Stimulated activated CD8-positive, alpha-beta memory T cell treated with anti-CD3 and anti-CD28 coated beads, Interleukin-12 subunit alpha, Interleukin-12 subunit beta, amount 100 ng/mL, for 1 hour (primary cell): Measurements from ENCODE around the gene COX10.
"Not testable (repeated sequence)": the region's sequence is repeated elsewhere in the genome, so short reads cannot be mapped to it uniquely, and the experiment has no call there.

Source experiments
- DNase-seq: peaks from one replicate; pipeline ENCODE4 v3.0.0-alpha.2; 2020; ENCODE audit warnings: low read depth

The COX10 gene

DNA sequence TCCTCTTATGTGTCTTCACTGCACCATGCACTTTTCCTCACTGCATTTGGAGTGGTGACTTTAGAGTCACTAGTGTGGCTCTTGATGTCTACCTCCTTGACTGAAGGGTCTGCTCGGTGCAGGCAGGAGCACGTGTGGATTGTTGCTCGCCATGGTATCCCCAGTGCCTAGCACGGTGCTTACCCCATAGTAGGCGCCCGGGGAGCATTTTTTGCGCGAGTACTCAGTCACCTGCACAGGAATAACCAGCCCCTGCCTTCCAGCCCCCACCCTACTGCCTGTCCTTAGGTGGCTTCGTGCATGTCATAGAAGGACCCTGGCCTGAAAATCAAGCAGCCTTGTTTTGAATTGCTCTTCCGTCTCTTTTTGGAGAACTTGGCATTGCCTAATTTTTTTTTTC lies 136.1 kb downstream of the COX10 start:
- DNase-seq, result no peak

DNA sequence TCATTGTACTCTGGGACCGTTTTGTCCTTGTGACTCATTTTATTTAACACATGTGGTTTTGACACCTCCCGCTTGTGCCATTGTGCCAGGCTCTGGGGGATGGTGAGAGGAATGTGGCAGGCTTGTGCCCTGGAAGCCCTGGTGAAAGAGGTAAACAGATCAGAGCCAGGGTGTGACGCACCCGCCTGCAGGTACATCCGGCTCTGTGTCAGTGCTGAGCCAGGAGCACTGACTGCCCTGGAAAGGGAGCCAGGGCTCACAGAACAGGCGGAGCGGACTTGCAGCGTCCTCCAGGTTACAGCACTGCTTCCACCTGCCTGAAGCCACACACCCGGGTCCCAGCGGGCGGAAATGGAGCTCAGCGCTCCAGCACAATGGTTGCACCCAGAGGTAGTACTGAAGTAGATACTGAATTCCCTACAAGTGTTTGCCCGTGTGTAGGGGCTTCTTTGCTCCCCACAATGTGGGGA lies 136.7 kb downstream of the COX10 start:
- DNase-seq, result peak; percentile 69

DNA sequence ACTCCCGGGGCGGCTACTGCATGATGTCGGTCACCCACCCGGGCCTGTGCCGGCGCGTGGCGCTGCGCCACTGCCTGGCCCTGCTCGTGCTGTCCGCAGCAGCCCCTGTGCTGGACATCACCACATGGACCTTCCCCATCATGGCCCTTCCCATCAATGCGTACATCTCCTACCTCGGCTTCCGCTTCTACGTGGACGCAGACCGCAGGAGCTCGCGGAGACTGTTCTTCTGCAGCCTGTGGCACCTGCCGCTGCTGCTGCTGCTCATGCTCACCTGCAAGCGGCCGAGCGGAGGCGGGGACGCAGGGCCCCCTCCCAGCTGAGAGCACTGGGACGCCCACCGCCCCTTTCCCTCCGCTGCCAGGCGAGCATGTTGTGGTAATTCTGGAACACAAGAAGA lies 137.6 kb downstream of the COX10 start:
- no peak for DNase-seq

DNA sequence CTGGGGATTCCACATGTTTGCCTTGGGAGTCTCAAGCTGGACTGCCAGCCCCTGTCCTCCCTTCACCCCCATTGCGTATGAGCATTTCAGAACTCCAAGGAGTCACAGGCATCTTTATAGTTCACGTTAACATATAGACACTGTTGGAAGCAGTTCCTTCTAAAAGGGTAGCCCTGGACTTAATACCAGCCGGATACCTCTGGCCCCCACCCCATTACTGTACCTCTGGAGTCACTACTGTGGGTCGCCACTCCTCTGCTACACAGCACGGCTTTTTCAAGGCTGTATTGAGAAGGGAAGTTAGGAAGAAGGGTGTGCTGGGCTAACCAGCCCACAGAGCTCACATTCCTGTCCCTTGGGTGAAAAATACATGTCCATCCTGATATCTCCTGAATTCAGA lies 138.5 kb downstream of the COX10 start:
- DNase-seq, result no peak

DNA sequence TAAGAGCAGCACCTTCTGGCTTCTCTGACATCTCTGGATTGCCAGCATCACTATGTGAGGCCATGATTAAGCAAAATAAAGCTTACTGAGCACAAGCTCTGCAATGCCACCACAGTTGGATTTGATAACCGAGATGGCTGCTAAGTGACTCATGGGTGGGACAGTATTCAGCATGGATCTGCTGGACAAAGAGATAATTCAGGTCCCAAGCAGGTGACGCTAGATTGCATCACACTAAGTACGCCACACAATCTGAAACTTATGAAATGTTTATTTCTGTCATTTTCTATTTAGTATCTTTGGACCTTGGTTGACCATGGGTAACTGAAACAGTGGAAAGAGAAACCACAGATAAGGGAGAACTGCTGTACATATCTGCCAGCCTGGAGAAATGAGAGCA lies 139.9 kb downstream of the COX10 start:
- DNase-seq, result no peak

DNA sequence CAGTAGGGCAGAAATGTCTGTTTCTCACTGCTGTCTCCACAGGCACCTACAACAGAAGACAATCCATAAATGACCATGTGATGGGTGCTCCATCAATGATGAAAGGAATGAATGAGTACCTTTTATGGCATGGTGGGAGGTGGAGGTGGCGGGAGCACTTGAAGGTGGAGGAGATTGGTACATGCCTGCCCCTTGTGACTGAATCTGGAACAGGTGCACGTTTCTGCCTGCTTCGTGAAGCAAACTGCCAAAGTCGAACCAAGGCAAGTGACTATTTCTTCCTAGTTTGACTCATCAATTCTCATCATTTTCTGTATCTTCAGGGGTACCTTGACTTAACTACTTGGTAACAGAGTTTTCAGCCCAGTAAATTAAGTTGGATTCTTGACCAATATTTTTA lies 141.9 kb downstream of the COX10 start:
- DNase-seq, result no peak

DNA sequence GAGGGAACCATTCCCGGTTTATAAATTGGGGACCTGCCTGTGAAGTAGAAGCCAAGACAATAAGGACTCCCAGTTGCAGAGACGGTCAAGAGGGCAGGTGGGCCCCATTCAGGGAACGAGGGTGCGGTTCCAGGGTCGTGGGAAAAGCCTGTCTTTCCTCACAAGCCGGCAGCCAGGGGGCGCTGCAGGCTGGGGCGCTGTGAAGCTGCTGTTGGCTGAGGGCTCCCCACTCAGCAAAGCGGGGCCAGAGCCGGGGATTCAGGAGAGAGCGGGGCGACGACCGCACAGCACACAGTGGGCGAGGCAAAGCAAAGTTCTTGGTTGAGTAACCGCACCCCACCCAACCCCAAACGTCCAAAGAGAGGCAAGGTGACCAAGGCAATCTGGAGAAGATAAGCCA lies 142.5 kb downstream of the COX10 start:
- DNase-seq, result no peak

DNA sequence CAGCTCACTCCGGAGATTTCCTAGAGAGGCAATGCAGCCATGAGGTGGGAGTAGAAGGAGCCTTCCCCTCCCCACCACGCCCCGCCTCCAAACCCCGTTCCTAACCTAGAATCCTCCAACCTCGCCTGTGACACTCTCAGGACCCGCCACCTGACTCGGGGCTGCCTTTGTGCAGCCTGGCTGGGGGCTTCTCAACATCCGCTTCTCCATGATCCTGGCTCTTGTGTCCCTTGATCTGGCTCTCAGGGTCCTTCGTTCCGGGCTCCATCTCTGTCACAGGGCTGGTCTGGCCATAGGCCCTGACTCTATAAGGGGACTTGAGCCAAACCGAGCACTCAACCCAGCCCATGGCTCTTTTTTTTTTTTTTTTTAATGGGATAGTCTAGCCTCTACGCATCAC lies 143.1 kb downstream of the COX10 start:
- no peak for DNase-seq

DNA sequence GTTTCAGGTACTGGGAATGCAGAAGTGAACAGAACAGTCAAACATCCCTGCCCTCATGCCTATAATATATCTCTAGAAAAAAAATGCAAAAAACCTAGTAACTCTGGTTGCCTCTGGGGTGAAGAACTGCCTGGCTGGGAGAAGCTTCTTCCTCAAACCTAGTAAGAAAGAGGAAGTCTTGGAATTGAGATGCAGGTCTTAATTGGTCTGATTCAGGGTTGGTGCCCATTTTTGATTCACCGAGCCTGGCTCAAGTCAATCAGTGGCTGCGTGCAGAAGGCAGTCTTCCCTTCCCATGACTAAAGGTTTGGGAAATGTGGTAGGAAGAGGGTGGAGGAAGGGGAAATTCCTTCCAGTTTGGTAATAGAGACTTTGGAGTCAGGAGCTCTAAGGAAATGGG lies 145.0 kb downstream of the COX10 start:
- DNase-seq, result no peak

DNA sequence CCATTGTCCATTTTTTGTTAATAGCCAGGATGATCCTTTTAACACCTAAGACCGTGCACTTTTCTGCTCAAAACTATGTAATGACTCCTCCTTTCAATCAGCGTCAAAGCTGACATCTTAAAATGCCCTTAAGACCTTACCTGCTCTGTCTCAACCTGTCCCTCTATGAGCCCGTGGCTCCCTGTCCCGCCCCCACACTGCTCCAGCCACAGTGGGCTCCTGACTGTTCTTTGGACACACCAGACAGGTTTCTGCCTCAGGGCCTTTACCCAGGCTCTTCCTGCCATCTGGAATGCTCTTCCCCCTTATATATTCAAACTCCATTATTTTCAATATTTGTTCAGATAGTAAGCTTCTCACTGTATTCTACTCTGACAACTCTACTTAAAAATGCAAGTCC lies 153.3 kb downstream of the COX10 start:
- no peak for DNase-seq

DNA sequence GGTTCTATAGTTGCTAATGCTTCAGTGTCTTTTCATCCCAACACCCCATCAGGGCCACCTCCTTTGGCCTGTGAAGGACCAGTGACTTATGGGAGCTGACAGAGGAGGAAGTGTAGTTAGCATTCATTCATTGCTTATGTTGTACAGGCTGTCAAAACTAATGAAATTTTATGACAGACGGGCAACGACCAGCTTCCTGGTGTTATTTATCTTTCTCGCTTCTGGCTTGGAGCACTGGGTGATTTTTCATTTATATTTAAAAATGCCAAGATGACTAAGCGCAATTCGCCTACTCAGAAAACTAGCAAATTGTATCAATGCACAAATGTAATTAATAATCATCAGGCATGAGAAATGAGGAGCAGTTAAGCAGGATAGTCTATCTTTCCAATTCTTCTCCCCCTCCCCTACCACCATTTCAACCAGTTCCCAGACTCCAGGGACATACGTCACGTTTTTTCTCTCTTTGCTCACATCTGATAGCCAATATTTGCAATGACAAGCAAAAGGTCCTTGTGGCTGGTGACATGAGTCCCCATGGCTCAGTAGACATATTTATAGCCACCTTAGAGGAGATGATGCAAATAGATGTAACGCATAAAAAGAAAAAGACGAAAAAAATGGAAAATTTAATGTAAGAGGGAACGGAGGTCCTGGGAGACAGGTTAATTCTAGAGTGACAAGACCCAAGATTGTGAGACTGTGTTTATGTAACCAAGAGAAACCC lies 156.1 kb downstream of the COX10 start:
- DNase-seq, result no peak

DNA sequence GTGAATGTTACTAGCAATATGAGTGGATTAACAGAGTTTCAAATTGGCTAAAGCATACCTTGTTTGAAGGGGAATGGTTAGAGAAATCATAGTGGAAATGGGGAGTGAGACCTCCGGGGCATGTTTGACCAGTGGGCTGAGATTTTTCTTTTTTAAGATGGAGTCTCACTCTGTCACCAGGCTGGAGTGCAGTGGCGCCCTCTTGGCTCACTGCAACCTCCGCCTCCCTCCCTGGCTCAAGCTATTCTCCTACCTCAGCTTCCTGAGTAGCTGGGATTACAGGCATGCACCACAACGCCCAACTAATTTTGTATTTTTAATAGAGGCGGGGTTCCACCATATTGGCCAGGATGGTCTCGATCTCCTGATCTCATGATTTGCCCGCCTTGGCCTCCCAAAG lies 157.7 kb downstream of the COX10 start:
- DNase-seq, result no peak

DNA sequence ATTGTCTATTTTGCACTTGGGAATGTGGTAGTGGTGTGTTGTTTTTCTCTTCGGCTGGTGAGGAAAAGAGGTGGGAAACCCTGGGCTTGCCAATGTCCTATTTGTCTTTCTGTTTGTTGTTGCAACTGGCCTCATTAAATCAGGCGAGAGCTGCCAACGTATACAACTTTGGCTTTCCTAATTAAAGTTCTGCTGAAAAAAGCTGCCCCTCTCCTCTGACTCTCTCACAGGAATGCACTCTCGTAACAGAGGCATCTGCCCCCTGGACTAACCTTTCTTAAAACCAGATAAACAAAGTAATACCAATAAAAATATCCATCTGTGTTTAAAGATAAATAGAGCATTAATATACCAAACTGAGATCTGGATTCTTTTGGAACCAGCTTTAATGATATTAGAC lies 159.6 kb downstream of the COX10 start:
- DNase-seq, result no peak

DNA sequence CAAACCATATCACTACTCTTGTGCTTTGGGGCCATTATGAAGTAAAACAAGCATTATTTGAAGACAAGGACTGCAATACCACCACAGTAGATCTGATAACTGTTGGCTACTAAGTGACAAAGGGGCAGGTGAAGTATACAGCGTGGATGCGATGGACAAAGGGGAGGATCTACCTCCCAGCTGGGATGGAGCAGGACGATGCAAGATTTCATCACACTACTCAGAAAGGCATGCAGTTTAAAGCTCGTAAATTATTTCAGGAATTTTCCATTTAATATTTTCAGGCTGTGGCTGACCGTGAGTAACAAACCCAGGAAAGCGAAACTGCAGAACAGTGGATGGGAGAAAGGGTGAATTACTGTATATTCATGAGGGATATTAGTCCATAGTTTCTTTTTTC lies 161.9 kb downstream of the COX10 start:
- DNase-seq, result not testable (repeated sequence)

DNA sequence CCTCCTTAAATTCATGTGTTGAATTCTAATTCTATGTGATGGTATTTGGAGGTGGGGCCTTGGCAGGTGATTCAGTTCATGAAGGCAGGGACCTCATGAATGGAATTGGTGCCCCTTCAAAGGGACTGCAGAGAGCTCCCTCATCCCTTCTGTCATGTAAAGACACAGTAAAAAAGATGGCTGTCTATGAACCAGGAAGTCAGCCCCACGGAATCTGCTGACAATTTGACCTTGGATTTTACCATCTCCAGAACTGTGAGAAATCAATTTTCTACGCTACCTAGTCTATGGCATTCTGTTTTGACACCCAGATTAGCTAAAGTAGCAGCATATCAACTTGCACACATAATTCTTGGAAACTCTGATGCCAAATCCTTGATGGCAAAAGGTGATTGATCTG lies 165.7 kb downstream of the COX10 start:
- DNase-seq, result not testable (repeated sequence)

DNA sequence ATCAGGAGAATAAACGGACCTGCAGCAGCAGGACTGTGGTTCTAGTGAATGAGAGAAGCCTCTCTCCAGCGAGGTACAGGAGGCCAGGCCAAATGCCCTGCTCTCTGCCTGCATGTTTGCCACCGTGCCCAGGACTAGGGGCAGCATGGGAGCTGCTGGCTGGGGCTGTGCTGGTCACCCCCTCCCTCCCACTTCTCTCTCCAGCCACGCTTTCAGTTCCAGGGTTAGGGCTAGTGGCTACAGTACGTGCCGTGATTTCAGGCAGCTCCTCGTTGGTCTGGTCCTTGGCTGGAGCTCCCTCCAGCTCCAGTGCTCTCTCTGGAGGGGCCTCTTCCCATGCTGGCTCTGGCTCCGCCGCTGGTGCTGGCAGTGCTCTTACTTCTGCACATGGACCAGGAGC lies 166.7 kb downstream of the COX10 start:
- DNase-seq, result not testable (repeated sequence)

DNA sequence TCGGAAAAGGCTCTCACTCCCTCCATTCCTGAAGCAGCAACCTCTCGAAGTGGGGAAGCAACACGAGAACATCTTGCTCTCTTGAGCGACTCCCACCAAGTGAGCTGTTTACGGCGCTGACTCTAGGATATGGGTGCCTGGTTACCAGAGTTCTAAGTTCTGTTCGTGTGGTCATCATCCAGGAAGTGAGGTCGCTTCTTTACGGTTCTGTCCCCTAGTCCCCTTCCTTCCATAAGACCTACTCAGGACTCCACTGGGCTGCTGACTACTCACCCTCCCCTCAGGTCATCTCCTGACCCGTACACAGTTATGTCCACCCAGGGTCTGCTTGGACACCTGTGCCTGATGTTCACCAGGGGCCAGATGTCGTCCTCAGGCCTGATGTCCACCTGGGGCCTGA lies 167.5 kb downstream of the COX10 start, which contains the start of gene CDRT15:
Gene CDRT15 (minus strand): TSS at position 101 of the 400 bp plus-strand sequence. CDS start 29 bp downstream, at position 72.
- not testable (repeated sequence) for DNase-seq

DNA sequence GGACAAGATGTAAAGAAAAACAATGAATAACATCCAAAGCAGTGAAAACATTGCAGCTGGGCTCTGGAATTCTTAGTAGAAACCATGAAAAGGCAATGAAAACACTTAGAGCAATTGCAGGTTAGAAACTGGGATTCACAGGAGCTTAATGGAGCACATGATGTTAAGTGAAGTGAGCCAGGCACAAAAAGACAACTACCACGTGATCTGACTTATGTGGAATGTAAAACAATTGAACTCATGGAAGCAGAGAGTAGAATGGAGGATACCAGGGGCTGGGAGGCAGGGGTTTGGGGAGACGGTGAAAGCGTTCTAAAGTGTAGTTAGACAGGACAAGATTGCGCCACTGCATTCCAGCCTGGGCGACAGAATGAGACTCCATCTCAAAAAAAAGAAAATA lies 170.0 kb downstream of the COX10 start:
- not testable (repeated sequence) for DNase-seq

DNA sequence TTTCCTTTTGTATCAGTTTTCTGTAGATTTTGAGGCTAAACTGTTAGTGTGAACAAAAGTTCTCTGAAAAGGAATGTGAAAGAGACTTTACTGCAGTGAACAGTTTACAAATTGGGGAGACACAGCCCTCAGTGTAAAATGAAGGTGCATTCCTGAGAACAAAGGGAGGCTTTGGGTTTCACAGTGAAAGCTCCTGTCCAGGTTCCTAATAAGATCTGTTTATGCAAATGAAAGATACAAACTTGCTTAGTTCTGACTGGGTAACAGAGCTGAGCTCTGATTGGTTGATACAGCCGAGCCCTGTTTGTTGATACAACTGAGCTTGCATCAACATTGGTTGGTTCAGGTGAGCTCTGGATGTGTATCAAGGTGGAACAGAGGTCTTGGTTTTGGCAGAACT lies 175.7 kb downstream of the COX10 start:
- no peak for DNase-seq

DNA sequence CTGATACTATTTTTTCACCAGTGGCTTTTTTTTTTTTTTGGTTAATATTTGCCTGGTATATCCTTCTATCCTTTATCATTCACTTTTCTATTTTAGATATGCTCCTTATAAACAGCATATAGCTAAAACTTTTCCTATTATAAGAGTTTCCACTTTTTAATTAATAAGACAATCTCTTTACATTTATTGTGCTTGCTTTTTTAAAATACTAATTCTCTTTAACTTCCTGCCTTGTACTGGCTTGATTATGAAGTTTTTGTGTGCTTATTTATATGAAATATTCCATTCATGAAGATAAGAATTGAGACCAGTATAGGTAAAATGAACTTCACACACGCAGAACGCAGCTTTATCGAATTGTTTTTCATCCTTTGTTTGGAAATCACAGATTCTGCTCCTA lies 176.3 kb downstream of the COX10 start:
- DNase-seq, result no peak
